Measurements from ENCODE around the gene ZBTB2. TPM values are rescaled to one million over a fixed set of nuclear protein-coding genes. Genes with fewer than 3 reads are reported as not detected.
"Not testable (repeated sequence)": the region's sequence is repeated elsewhere in the genome, so short reads cannot be mapped to it uniquely, and the experiment has no call there.

Gene ZBTB2
- total and polyA plus RNA-seq, 7 experiments from 2014 or later: 13.8 to 26.7 (median 25.5) TPM

DNA sequence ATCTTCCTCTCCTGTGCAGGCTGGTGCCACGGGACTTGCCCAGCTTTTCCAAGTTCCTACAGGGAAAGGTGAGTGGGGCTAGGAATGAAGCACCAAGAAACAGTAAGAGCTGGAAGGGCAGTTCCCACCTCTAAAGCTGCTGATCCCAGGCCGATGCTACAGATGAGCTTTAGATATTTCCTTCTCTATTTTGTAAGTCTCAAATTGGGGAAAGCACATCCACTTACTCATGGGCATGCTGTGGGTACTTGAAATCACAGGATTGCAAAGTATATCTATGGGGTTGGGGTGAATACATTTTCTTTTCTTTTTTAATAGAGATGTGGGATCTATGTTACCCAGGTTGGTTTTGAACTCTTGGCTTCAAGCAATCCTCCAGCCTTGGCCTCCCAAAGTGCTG, 3.1 kb downstream of the ZBTB2 start:
- ATAC-seq (no peak), DNase-seq (no peak)
- ChIA-PET POLR2A (interaction anchor here (2.7 to 3.8 kb wide), 4 partner anchors 9 to 35 kb away, joined by 14 to 41 read pairs (median 30); no protein-coding TSS in a partner anchor), CTCF (no interaction called here)
- Histone ChIP-seq H3K4me1 (ENCODE audit: control insufficient read depth in 2 of 2, insufficient read depth in 2 of 2, low read length in 2 of 2) (peaks cover 23 to 37% of the 10 kb centered on the region in 2 donors), H3K9me3 (ENCODE audit: control insufficient read depth in 2 of 3, low read length in 3 of 3) (no peaks in the 10 kb centered on the region), H3K27me3 (ENCODE audit: control insufficient read depth in 2 of 2, insufficient read depth in 2 of 2, low read length in 2 of 2) (no peaks in the 10 kb centered on the region), H3K36me3 (ENCODE audit: control insufficient read depth in 2 of 3, insufficient read depth in 3 of 3, low read length in 3 of 3) (peaks cover 0 to 13% (median 0%) of the 10 kb centered on the region in 3 experiments), H3K27ac (ENCODE audit: low read depth, low read length) (peak overlapping the region; percentile 96), H3K4me3 (ENCODE audit: low read length) (no peak overlapping the region)
- Mint-ChIP-seq H3K27me3 (peaks cover 0 to 4% (median 0%) of the 10 kb centered on the region in 5 donors), H3K4me3 (peak overlapping the region; percentile 17 to 99 (median 55)), H3K9me3 (peaks cover 0 to 5% (median 0%) of the 10 kb centered on the region in 11 donors), H3K4me1 (peaks cover 29 to 74% (median 63%) of the 10 kb centered on the region in 7 donors), H3K36me3 (peaks cover 6 to 13% (median 9%) of the 10 kb centered on the region in 5 donors), H3K27ac (peak overlapping the region; percentile 76 to 98 (median 94))
- intact Hi-C loops (cut with micrococcal nuclease): loop anchor here in 1 of 2 donors (5.0 kb wide), 1 partner anchor 51 kb away; no protein-coding TSS in a partner anchor

- Histone ChIP-seq H3K27me3 (ENCODE audit: control insufficient read depth in 2 of 2, insufficient read depth in 2 of 2, low read length in 2 of 2) (no peaks in the 10 kb centered on the region), H3K9me3 (ENCODE audit: control insufficient read depth in 2 of 3, low read length in 3 of 3) (no peaks in the 10 kb centered on the region), H3K4me3 (ENCODE audit: low read length) (no peak overlapping the region), H3K4me1 (ENCODE audit: control insufficient read depth in 2 of 2, insufficient read depth in 2 of 2, low read length in 2 of 2) (peaks cover 14 to 30% of the 10 kb centered on the region in 2 donors), H3K36me3 (ENCODE audit: control insufficient read depth in 2 of 3, insufficient read depth in 3 of 3, low read length in 3 of 3) (peaks cover 0 to 13% (median 0%) of the 10 kb centered on the region in 3 experiments), H3K27ac (ENCODE audit: low read depth, low read length) (peak overlapping the region; percentile 96)
- ChIA-PET CTCF (no interaction called here), POLR2A (interaction anchor here (0.6 kb wide), 1 partner anchor 10 kb away, joined by 4 read pairs; no protein-coding TSS in a partner anchor)
- Mint-ChIP-seq H3K27ac (peak overlapping the region; percentile 46 to 98 (median 85)), H3K36me3 (peaks cover 6 to 13% (median 9%) of the 10 kb centered on the region in 5 donors), H3K27me3 (peaks cover 0 to 4% (median 0%) of the 10 kb centered on the region in 5 donors), H3K4me1 (peaks cover 24 to 65% (median 54%) of the 10 kb centered on the region in 7 donors), H3K4me3 (peak overlapping the region in 3 of 10 donors; percentile 9 to 45 (median 11)), H3K9me3 (peaks cover 0 to 5% (median 0%) of the 10 kb centered on the region in 11 donors)
- intact Hi-C loops (cut with micrococcal nuclease): loop anchor here in 1 of 2 donors (5.0 kb wide), 1 partner anchor 50 kb away; no protein-coding TSS in a partner anchor
- no peak for DNase-seq
- no peak for ATAC-seq
These were observed 4.0 kb downstream of the ZBTB2 start for GRCh38 chr6:151387175-151387970.

- Histone ChIP-seq H3K27ac (ENCODE audit: low read depth, low read length) (peak overlapping the region; percentile 26), H3K36me3 (ENCODE audit: control insufficient read depth in 2 of 3, insufficient read depth in 3 of 3, low read length in 3 of 3) (peaks cover 0 to 10% (median 0%) of the 10 kb centered on the region in 3 experiments), H3K4me1 (ENCODE audit: control insufficient read depth in 2 of 2, insufficient read depth in 2 of 2, low read length in 2 of 2) (peaks cover 24 to 39% of the 10 kb centered on the region in 2 donors), H3K4me3 (ENCODE audit: low read length) (no peak overlapping the region), H3K27me3 (ENCODE audit: control insufficient read depth in 2 of 2, insufficient read depth in 2 of 2, low read length in 2 of 2) (no peaks in the 10 kb centered on the region), H3K9me3 (ENCODE audit: control insufficient read depth in 2 of 3, low read length in 3 of 3) (no peaks in the 10 kb centered on the region)
- intact Hi-C loops (cut with micrococcal nuclease): loop anchor here in 1 of 2 donors (5.0 kb wide), 1 partner anchor 48 kb away; no protein-coding TSS in a partner anchor
- H3K4me3 Mint-ChIP-seq: peak overlapping the region in 7 of 10 donors; percentile 18 to 72 (median 59)
- DNase-seq: no peak
- H3K36me3 Mint-ChIP-seq: peaks cover 6 to 11% (median 8%) of the 10 kb centered on the region in 5 donors
- H3K4me1 Mint-ChIP-seq: peaks cover 30 to 75% (median 64%) of the 10 kb centered on the region in 7 donors
- no peaks in the 10 kb centered on the region for H3K9me3 Mint-ChIP-seq
- CTCF ChIA-PET: interaction anchor here (1.0 kb wide), 1 partner anchor 12 kb away, joined by 4 read pairs; no protein-coding TSS in a partner anchor
- H3K27ac Mint-ChIP-seq: peak overlapping the region; percentile 36 to 94 (median 71)
- ATAC-seq: no peak
- POLR2A ChIA-PET: interaction anchor here (1.2 to 1.3 kb wide), 3 partner anchors 8 to 12 kb away, joined by 3 to 5 read pairs (median 3); no protein-coding TSS in a partner anchor
- H3K27me3 Mint-ChIP-seq: no peaks in the 10 kb centered on the region
These were observed 6.2 kb downstream of the ZBTB2 start for GRCh38 chr6:151385177-151385576.

DNA sequence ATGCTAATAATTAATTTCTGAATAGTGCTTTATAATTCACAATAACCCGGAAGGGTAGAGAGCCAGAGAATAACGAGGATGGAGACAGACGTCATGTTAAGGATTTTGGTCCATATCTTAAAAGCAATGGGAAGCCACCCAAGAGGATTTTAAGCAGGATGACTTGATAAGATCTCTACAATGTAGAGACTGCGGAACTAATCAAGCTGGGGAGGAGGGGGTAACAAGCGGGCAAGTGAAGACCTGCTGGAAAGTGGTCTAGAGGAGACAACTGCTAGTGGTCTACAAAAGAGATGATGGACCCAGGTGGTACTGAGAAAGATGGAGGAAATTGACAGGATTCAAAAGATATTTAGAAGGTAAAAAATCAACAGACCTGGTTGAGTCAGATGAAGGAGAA, 7.2 kb downstream of the ZBTB2 start:
- peaks cover 24 to 46% of the 10 kb centered on the region in 2 donors for H3K4me1 ChIP-seq (ENCODE audit: control insufficient read depth in 2 of 2, insufficient read depth in 2 of 2, low read length in 2 of 2)
- Mint-ChIP-seq H3K27ac (peak overlapping the region; percentile 7 to 94 (median 49)), H3K4me3 (peak overlapping the region in 3 of 10 donors; percentile 59 to 72 (median 68)), H3K36me3 (peaks cover 6 to 11% (median 8%) of the 10 kb centered on the region in 5 donors), H3K27me3 (no peaks in the 10 kb centered on the region), H3K4me1 (peaks cover 31 to 82% (median 69%) of the 10 kb centered on the region in 7 donors), H3K9me3 (no peaks in the 10 kb centered on the region)
- intact Hi-C loops (cut with micrococcal nuclease): no loop called here
- ATAC-seq (no peak), DNase-seq (no peak)
- H3K27me3 ChIP-seq (ENCODE audit: control insufficient read depth in 2 of 2, insufficient read depth in 2 of 2, low read length in 2 of 2): no peaks in the 10 kb centered on the region
- H3K27ac ChIP-seq (ENCODE audit: low read depth, low read length): no peak overlapping the region
- peaks cover 0 to 6% (median 0%) of the 10 kb centered on the region in 3 experiments for H3K36me3 ChIP-seq (ENCODE audit: control insufficient read depth in 2 of 3, insufficient read depth in 3 of 3, low read length in 3 of 3)
- POLR2A ChIA-PET: interaction anchor here (0.9 to 1.3 kb wide), 3 partner anchors 10 to 18 kb away, joined by 3 to 5 read pairs (median 3); no protein-coding TSS in a partner anchor
- CTCF ChIA-PET: no interaction called here
- H3K4me3 ChIP-seq (ENCODE audit: low read length): no peak overlapping the region
- no peaks in the 10 kb centered on the region for H3K9me3 ChIP-seq (ENCODE audit: control insufficient read depth in 2 of 3, low read length in 3 of 3)

- H3K27ac ChIP-seq (ENCODE audit: low read depth, low read length); H3K36me3 ChIP-seq (ENCODE audit: control insufficient read depth in 2 of 3, insufficient read depth in 3 of 3, low read length in 3 of 3); H3K9me3 Mint-ChIP-seq; ATAC-seq; H3K27me3 ChIP-seq (ENCODE audit: control insufficient read depth in 2 of 2, insufficient read depth in 2 of 2, low read length in 2 of 2); intact Hi-C loops (cut with micrococcal nuclease); H3K36me3 Mint-ChIP-seq; H3K27me3 Mint-ChIP-seq; H3K4me3 Mint-ChIP-seq; DNase-seq; H3K9me3 ChIP-seq (ENCODE audit: control insufficient read depth in 2 of 3, low read length in 3 of 3); H3K4me3 ChIP-seq (ENCODE audit: low read length): not testable (repeated sequence)
- Mint-ChIP-seq H3K27ac (peak overlapping the region in 1 of 9 donors; percentile 31), H3K4me1 (peaks cover 31 to 80% (median 72%) of the 10 kb centered on the region in 7 donors)
- CTCF ChIA-PET: interaction anchor here (0.6 kb wide), 1 partner anchor 57 kb away, joined by 4 read pairs; no protein-coding TSS in a partner anchor
- peaks cover 13 to 40% of the 10 kb centered on the region in 2 donors for H3K4me1 ChIP-seq (ENCODE audit: control insufficient read depth in 2 of 2, insufficient read depth in 2 of 2, low read length in 2 of 2)
- POLR2A ChIA-PET: interaction anchor here (1.0 kb wide), 1 partner anchor 10 kb away, joined by 4 read pairs; no protein-coding TSS in a partner anchor
These were observed 8.7 kb downstream of the ZBTB2 start for GRCh38 chr6:151382631-151383030.

- intact Hi-C loops (cut with micrococcal nuclease): no loop called here
- peaks cover 0 to 6% (median 0%) of the 10 kb centered on the region in 3 experiments for H3K36me3 ChIP-seq (ENCODE audit: control insufficient read depth in 2 of 3, insufficient read depth in 3 of 3, low read length in 3 of 3)
- ATAC-seq (no peak), DNase-seq (no peak)
- CTCF ChIA-PET: no interaction called here
- no peak overlapping the region for H3K27ac ChIP-seq (ENCODE audit: low read depth, low read length)
- H3K27me3 ChIP-seq (ENCODE audit: control insufficient read depth in 2 of 2, insufficient read depth in 2 of 2, low read length in 2 of 2): no peaks in the 10 kb centered on the region
- no peak overlapping the region for H3K4me3 ChIP-seq (ENCODE audit: low read length)
- Mint-ChIP-seq H3K36me3 (peaks cover 6 to 11% (median 8%) of the 10 kb centered on the region in 5 donors), H3K4me3 (peak overlapping the region in 9 of 10 donors; percentile 9 to 90 (median 82)), H3K27ac (peak overlapping the region; percentile 22 to 97 (median 83)), H3K27me3 (no peaks in the 10 kb centered on the region), H3K4me1 (peaks cover 36 to 76% (median 68%) of the 10 kb centered on the region in 7 donors), H3K9me3 (no peaks in the 10 kb centered on the region)
- no peaks in the 10 kb centered on the region for H3K9me3 ChIP-seq (ENCODE audit: control insufficient read depth in 2 of 3, low read length in 3 of 3)
- POLR2A ChIA-PET: no interaction called here
- H3K4me1 ChIP-seq (ENCODE audit: control insufficient read depth in 2 of 2, insufficient read depth in 2 of 2, low read length in 2 of 2): peaks cover 18 to 40% of the 10 kb centered on the region in 2 donors
These were observed 9.6 kb downstream of the ZBTB2 start for GRCh38 chr6:151381722-151382121.
